HG02852 (cell line): Measurements from ENCODE around the gene ZNF175.

Experiments used
- ATAC-seq: cut with Tn5 transposase; IDR thresholded peaks from one replicate; pipeline ENCODE4 v1.9.1; 2021; ENCODE audit warnings: mild to moderate bottlenecking, moderate library complexity; ENCODE audit not compliant: unreplicated experiment

ZNF175 gene

GRCh38 chr19:51570962-51571575, at the start of gene ZNF175:
Gene ZNF175, plus strand, starts transcription at chr19:51571283. Its CDS starts 2,047 bp downstream, at chr19:51573330.
- ATAC-seq = peak; percentile 77

- ATAC-seq = no peak
Measured at GRCh38 chr19:51521357-51521756, 49.7 kb upstream of the ZNF175 start.

- no peak for ATAC-seq
Measured at GRCh38 chr19:51521781-51522180, 49.3 kb upstream of the ZNF175 start.

- ATAC-seq = no peak
Measured at GRCh38 chr19:51524666-51525264, 46.3 kb upstream of the ZNF175 start.

GRCh38 chr19:51525651-51526050, 45.4 kb upstream of the ZNF175 start:
- no peak for ATAC-seq

- ATAC-seq = no peak
Measured at GRCh38 chr19:51529301-51529700, 41.8 kb upstream of the ZNF175 start.

GRCh38 chr19:51530616-51531015, 40.5 kb upstream of the ZNF175 start:
- no peak for ATAC-seq

- peak; percentile 71 for ATAC-seq
Measured at GRCh38 chr19:51531349-51532315, 39.5 kb upstream of the ZNF175 start, which contains the start of gene SIGLEC6. Gene SIGLEC6, minus strand, starts transcription at chr19:51531670. Its CDS starts 22 bp downstream, at chr19:51531648.

- ATAC-seq = no peak
Measured at GRCh38 chr19:51535535-51535934, 35.5 kb upstream of the ZNF175 start.

GRCh38 chr19:51539821-51540366, 31.2 kb upstream of the ZNF175 start:
- no peak for ATAC-seq

GRCh38 chr19:51541458-51542357, 29.4 kb upstream of the ZNF175 start:
- ATAC-seq = no peak

- no peak for ATAC-seq
Measured at GRCh38 chr19:51542699-51543098, 28.4 kb upstream of the ZNF175 start.

- no peak for ATAC-seq
Measured at GRCh38 chr19:51544038-51544437, 27.0 kb upstream of the ZNF175 start.

- no peak for ATAC-seq
Measured at GRCh38 chr19:51546107-51546649, 24.9 kb upstream of the ZNF175 start.

- ATAC-seq = no peak
Measured at GRCh38 chr19:51546650-51547396, 24.3 kb upstream of the ZNF175 start.

GRCh38 chr19:51547397-51548212, 23.5 kb upstream of the ZNF175 start:
- ATAC-seq = no peak

- no peak for ATAC-seq
Measured at GRCh38 chr19:51548213-51548651, 22.9 kb upstream of the ZNF175 start.

GRCh38 chr19:51548891-51549305, 22.2 kb upstream of the ZNF175 start:
- no peak for ATAC-seq
